Chondrocyte (in vitro differentiated cells): ENCODE measurements around the gene GRIK1. TPM values are rescaled to one million over a fixed set of nuclear protein-coding genes. Genes with fewer than 3 reads are reported as not detected.
"Not testable (repeated sequence)": the region's sequence is repeated elsewhere in the genome, so short reads cannot be mapped to it uniquely, and the experiment has no call there.

Experiments used
- DNase-seq: peaks from one replicate; pipeline ENCODE4 v3.0.0; 2021; ENCODE audit warnings: mixed read lengths, low spot score
- H3K27ac Mint-ChIP-seq: one replicate; pipeline ENCODE4 v1.8.0; 2021; ENCODE audit warnings: mild to moderate bottlenecking, moderate library complexity, mixed read lengths; ENCODE audit not compliant: unreplicated experiment
- H3K27me3 Mint-ChIP-seq: 2 replicates; pipeline ENCODE4 v1.8.0; 2021; ENCODE audit warnings: low read depth, mixed read lengths
- H3K36me3 Mint-ChIP-seq: 2 replicates; pipeline ENCODE4 v1.8.0; 2021; ENCODE audit warnings: low read depth, mixed read lengths
- H3K4me1 Mint-ChIP-seq: 2 replicates; pipeline ENCODE4 v1.8.0; 2021; ENCODE audit warnings: low read depth, mild to moderate bottlenecking, mixed read lengths
- H3K4me3 Mint-ChIP-seq: one replicate; pipeline ENCODE4 v1.8.0; 2021; ENCODE audit warnings: mild to moderate bottlenecking, moderate library complexity, mixed read lengths; ENCODE audit not compliant: unreplicated experiment
- H3K9me3 Mint-ChIP-seq: 2 replicates; pipeline ENCODE4 v1.8.0; 2021; ENCODE audit warnings: low read depth, mixed read lengths
- total RNA-seq: library from RNA; stranded (reverse); gene quantifications from 3 replicates; pipeline ENCODE4 v1.2.1, GENCODE V29; 2021
- TF ChIP-seq, protein P1 (sequence below): fragments of 200-600 bp; sonication (generic); IDR thresholded peaks from 2 replicates; pipeline ENCODE4 v1.5.0; 2021; ENCODE audit warnings: antibody characterized with exemption, mild to moderate bottlenecking, moderate library complexity

GRIK1 gene
- total RNA-seq, 1 donor from 2014 or later = 1.2 TPM

DNA sequence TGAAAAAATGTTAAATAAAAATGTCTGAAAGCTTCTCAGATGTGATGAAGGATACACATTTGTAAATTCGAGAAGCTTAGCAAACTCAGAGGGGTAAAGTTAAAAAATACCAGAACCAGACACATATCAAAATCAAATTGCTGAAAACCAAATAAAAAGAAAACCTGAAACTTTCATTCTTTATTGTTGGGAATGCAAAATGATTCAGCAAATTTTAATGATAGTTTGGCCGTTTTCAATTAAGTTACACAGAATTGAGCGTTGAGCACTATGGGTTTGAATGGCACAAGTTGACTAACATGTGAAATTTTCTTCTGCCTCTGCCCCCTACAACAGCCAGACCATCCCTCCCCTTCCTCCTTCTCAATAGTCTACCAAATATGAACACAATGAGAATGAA is 33.5 kb upstream of the GRIK1 start:
- Mint-ChIP-seq H3K4me3 (no peak overlapping the region), H3K4me1 (no peaks in the 10 kb centered on the region), H3K27ac (no peak overlapping the region), H3K9me3 (no peaks in the 10 kb centered on the region), H3K27me3 (peaks cover 5% of the 10 kb centered on the region), H3K36me3 (no peaks in the 10 kb centered on the region)
- no peak for DNase-seq
- TF ChIP-seq, protein P1, sequence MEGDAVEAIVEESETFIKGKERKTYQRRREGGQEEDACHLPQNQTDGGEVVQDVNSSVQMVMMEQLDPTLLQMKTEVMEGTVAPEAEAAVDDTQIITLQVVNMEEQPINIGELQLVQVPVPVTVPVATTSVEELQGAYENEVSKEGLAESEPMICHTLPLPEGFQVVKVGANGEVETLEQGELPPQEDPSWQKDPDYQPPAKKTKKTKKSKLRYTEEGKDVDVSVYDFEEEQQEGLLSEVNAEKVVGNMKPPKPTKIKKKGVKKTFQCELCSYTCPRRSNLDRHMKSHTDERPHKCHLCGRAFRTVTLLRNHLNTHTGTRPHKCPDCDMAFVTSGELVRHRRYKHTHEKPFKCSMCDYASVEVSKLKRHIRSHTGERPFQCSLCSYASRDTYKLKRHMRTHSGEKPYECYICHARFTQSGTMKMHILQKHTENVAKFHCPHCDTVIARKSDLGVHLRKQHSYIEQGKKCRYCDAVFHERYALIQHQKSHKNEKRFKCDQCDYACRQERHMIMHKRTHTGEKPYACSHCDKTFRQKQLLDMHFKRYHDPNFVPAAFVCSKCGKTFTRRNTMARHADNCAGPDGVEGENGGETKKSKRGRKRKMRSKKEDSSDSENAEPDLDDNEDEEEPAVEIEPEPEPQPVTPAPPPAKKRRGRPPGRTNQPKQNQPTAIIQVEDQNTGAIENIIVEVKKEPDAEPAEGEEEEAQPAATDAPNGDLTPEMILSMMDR = no peak

- H3K27ac Mint-ChIP-seq = no peak overlapping the region
- H3K4me1 Mint-ChIP-seq = no peaks in the 10 kb centered on the region
- DNase-seq = no peak
- H3K36me3 Mint-ChIP-seq = no peaks in the 10 kb centered on the region
- peaks cover 37% of the 10 kb centered on the region for H3K27me3 Mint-ChIP-seq
- TF ChIP-seq, protein P1 = no peak
- no peaks in the 10 kb centered on the region for H3K9me3 Mint-ChIP-seq
- H3K4me3 Mint-ChIP-seq = no peak overlapping the region
Observed at GRCh38 chr21:29961291-29962027, 21.7 kb upstream of the GRIK1 start.

DNA sequence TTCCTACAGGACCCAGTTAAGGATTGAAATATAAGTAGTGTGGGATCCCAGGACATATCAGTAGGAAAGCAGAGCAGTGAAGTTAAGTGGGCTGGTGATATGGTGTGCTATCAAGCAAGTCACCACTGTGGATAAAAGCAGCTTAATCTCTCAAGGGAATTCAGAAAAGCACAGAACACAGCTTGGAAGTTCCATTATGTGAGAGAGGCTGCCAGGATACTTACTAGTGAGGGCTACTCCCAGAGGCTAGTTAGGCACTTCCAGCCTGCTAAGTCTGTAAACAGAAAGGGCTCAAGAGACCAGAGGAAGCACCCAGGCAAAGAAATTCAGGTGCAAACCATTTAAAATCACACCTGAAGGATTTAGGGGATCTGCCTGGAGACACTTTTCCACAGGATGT is 18.8 kb upstream of the GRIK1 start:
- no peak for DNase-seq
- H3K4me1 Mint-ChIP-seq = no peaks in the 10 kb centered on the region
- no peak overlapping the region for H3K4me3 Mint-ChIP-seq
- no peaks in the 10 kb centered on the region for H3K36me3 Mint-ChIP-seq
- H3K27ac Mint-ChIP-seq = no peak overlapping the region
- no peaks in the 10 kb centered on the region for H3K9me3 Mint-ChIP-seq
- H3K27me3 Mint-ChIP-seq = peaks cover 34% of the 10 kb centered on the region
- TF ChIP-seq, protein P1 = no peak

GRCh38 chr21:29958035-29958434 is 18.2 kb upstream of the GRIK1 start:
- H3K9me3 Mint-ChIP-seq, DNase-seq, H3K27ac Mint-ChIP-seq, H3K4me3 Mint-ChIP-seq, H3K4me1 Mint-ChIP-seq, H3K36me3 Mint-ChIP-seq: not testable (repeated sequence)
- H3K27me3 Mint-ChIP-seq = peaks cover 35% of the 10 kb centered on the region

DNA sequence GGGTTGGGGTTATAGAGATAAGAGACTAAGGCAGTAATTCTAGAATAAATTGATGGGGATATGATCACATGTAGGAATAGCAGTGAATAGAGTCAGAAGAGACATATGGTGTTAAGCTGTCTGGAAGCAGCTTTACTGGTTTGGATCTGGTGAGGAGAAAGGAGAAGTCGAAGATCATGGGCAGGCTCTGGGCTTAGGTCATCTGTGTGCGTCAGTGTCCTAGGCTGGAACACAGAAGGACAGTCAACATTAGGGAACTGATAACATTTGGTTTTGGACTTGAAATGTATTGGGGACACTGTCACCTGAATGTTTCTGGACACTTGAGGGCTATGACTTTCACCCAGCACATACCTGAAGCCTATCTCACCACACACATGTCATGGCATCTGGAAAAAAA is 13.9 kb upstream of the GRIK1 start:
- no peak for DNase-seq
- Mint-ChIP-seq H3K4me1 (peaks cover 5% of the 10 kb centered on the region), H3K4me3 (no peak overlapping the region), H3K9me3 (no peaks in the 10 kb centered on the region), H3K27me3 (peaks cover 43% of the 10 kb centered on the region), H3K27ac (no peak overlapping the region), H3K36me3 (no peaks in the 10 kb centered on the region)
- TF ChIP-seq, protein P1 = no peak

DNA sequence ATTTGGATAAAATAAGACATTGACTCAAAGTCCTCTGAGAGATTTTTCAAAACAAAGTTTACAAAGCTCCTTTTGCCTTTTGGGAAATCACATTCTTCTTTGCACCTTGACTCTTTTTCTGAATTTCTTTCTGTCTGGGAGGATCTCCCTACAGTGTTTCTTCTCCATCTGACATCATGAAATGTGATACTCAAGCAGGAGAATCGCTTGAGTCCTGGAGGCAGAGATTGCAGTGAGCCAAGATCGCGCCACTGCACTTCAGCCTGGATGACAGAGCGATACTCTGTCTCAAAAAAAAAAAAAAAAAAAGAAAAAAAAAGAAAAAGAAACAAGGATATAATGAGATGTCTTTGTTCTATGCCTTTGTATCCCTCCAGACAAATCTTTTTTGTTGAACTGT is 13.3 kb upstream of the GRIK1 start:
- Mint-ChIP-seq H3K4me3 (no peak overlapping the region), H3K36me3 (no peaks in the 10 kb centered on the region), H3K9me3 (no peaks in the 10 kb centered on the region), H3K27ac (no peak overlapping the region), H3K4me1 (peaks cover 5% of the 10 kb centered on the region), H3K27me3 (peaks cover 48% of the 10 kb centered on the region)
- DNase-seq = no peak
- TF ChIP-seq, protein P1 = no peak
